Activated T-cell treated with anti-CD3 and anti-CD28 coated beads, Interleukin-2, amount 50 U/mL, for 4 hours (primary cell): ENCODE data around the gene GSTA2. TPM values are rescaled to one million over a fixed set of nuclear protein-coding genes. Genes with fewer than 3 reads are reported as not detected.
"Not testable (repeated sequence)": the region's sequence is repeated elsewhere in the genome, so short reads cannot be mapped to it uniquely, and the experiment has no call there.

Source experiments
- ATAC-seq, 2 donors: fragments of 200-7000 bp; cut with Tn5 transposase; one replicate each; pipeline ENCODE4 v1.10.0; 2021
- DNase-seq: peaks from one replicate; pipeline ENCODE4 v3.0.0-alpha.2; 2020
- H3K27me3 Mint-ChIP-seq: one replicate; pipeline ENCODE4 v1.8.0; 2021; ENCODE audit warnings: low read depth, mixed read lengths
- H3K36me3 Mint-ChIP-seq: one replicate; pipeline ENCODE4 v1.8.0; 2022; ENCODE audit warnings: mixed read lengths; ENCODE audit not compliant: insufficient read depth
- H3K4me1 Mint-ChIP-seq: one replicate; pipeline ENCODE4 v1.8.0; 2021; ENCODE audit warnings: low read depth, mixed read lengths
- H3K4me3 Mint-ChIP-seq: one replicate; pipeline ENCODE4 v1.8.0; 2021; ENCODE audit warnings: mild to moderate bottlenecking, moderate library complexity, mixed read lengths
- H3K9me3 Mint-ChIP-seq: one replicate; pipeline ENCODE4 v1.8.0; 2021; ENCODE audit warnings: mixed read lengths
- total RNA-seq, 3 donors: library from RNA; stranded (reverse); gene quantifications; one replicate each; pipeline ENCODE4 v1.2.1, GENCODE V29; 2021

Gene GSTA2
- total RNA-seq, 3 donors from 2014 or later = not detected

- Mint-ChIP-seq H3K9me3 (no peaks in the 10 kb centered on the region), H3K36me3 (no peaks in the 10 kb centered on the region), H3K4me1 (no peaks in the 10 kb centered on the region), H3K4me3 (no peak overlapping the region), H3K27me3 (peaks cover 4% of the 10 kb centered on the region)
- ATAC-seq (no peak), DNase-seq (no peak)
These were observed 37.6 kb downstream of the GSTA2 start for GRCh38 chr6:52725535-52726192.

DNA sequence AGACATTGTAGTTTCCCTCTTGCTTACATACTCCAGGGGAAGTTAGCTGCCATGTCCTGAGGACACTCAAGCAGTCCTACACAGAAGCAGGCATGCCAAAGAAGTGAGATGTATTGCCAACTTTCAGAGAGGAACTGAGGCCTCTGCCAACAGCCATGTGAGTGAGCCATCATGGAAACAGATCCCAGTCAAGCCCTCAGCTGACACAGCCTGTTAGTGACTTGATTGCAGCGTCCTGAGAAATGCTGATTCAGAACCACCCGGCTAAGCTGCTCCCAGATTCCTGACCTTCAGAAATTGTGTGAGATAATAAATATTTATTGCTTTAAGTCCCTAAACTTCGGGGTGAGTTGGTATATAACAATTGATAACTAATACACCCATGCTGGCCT, 38.1 kb downstream of the GSTA2 start:
- no peaks in the 10 kb centered on the region for H3K4me1 Mint-ChIP-seq
- H3K36me3 Mint-ChIP-seq = no peaks in the 10 kb centered on the region
- no peaks in the 10 kb centered on the region for H3K9me3 Mint-ChIP-seq
- no peak for ATAC-seq
- no peak for DNase-seq
- H3K27me3 Mint-ChIP-seq = peaks cover 6% of the 10 kb centered on the region
- H3K4me3 Mint-ChIP-seq = no peak overlapping the region

DNA sequence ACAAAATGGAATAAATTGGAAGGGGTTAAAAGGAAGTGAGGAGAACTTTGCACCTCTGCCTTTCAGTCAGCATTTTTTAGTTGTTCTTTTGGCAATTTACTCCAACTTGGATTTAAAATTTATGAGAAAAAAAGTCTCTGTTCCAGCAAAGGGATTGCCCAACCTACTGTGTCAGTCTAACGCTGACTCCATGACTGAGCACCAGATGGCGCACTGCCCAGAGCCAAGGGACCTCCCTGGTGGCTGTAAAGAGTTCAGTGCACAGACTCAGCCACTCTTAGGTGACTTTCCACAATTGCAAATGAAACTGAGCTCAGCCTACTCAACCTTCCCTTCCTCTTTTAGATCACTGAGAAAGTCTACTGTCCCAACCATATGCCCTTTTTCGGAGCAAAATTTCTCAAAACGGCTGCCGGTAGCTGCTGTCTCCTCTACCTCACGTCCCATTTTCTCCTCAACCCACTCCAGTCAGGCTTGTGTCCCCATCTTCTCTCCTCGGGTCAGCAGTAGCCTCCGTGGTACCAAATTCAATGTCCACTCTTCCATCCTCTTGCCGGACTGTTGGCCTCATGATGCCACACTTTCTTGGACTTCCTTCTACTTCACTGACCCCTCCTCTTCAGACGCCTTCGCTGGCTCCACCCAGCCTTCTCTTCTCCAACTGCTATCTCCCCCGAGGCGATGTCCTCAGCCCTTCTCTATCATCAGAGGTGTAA, 38.7 kb downstream of the GSTA2 start:
- Mint-ChIP-seq H3K27me3 (peaks cover 6% of the 10 kb centered on the region), H3K36me3 (no peaks in the 10 kb centered on the region)
- ATAC-seq = peak; percentile 76 to 93

DNA sequence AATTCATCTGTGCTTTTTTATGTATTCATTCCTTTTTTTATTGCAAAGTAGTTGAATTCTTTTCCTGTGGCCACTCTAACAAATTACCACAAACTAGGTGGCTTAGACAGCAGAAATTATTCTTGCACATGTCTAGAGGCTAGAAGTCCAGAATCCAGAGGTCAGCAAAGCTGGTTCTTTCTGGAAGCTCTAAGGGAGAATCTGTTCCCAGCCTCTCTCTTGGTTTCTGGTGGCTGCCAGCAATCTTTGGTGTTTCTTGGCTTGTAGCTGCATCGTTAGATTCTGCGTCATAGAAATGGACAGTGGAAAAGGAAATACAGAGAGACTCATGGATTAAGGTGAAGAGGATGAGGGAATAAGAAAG, 39.3 kb downstream of the GSTA2 start:
- Mint-ChIP-seq H3K4me1 (no peaks in the 10 kb centered on the region), H3K36me3 (no peaks in the 10 kb centered on the region)

More for the DNA sequence above, 38.7 kb downstream of the GSTA2 start:
- H3K9me3 Mint-ChIP-seq = no peaks in the 10 kb centered on the region
- peak; percentile 27 for DNase-seq
- no peak overlapping the region for H3K4me3 Mint-ChIP-seq
- H3K4me1 Mint-ChIP-seq = no peaks in the 10 kb centered on the region

DNA sequence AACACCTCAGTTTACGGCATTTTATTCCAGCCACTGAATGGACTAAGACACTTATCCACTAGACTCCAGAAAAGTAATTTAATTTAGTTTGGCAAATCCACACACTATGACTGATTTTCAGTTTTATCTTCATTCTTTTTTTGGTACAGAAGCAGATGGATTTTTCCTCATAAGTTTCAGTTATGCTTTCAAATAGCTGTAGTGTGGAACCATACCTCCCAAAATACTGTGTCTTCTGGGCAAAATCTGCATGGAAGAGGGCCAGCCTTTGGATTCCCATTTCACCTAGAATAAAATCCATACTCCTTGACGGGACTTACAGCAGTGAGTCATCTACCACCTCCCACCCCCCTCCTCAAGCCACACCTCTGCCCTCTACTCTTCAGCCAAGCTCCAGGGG, 43.0 kb downstream of the GSTA2 start:
- no peaks in the 10 kb centered on the region for H3K36me3 Mint-ChIP-seq
- ATAC-seq (no peak), DNase-seq (no peak)
- peaks cover 4% of the 10 kb centered on the region for H3K27me3 Mint-ChIP-seq
- H3K4me1 Mint-ChIP-seq = no peaks in the 10 kb centered on the region
- no peak overlapping the region for H3K4me3 Mint-ChIP-seq
- H3K9me3 Mint-ChIP-seq = no peaks in the 10 kb centered on the region

More for the DNA sequence above, 39.3 kb downstream of the GSTA2 start:
- ATAC-seq (no peak), DNase-seq (no peak)
- H3K4me3 Mint-ChIP-seq = no peak overlapping the region
- H3K27me3 Mint-ChIP-seq = peaks cover 6% of the 10 kb centered on the region
- no peaks in the 10 kb centered on the region for H3K9me3 Mint-ChIP-seq

GRCh38 chr6:52718550-52718949, 44.7 kb downstream of the GSTA2 start:
- Mint-ChIP-seq H3K27me3 (peaks cover 4% of the 10 kb centered on the region), H3K36me3 (no peaks in the 10 kb centered on the region), H3K4me3 (no peak overlapping the region), H3K4me1 (no peaks in the 10 kb centered on the region), H3K9me3 (no peaks in the 10 kb centered on the region)
- ATAC-seq = no peak
- DNase-seq = no peak

DNA sequence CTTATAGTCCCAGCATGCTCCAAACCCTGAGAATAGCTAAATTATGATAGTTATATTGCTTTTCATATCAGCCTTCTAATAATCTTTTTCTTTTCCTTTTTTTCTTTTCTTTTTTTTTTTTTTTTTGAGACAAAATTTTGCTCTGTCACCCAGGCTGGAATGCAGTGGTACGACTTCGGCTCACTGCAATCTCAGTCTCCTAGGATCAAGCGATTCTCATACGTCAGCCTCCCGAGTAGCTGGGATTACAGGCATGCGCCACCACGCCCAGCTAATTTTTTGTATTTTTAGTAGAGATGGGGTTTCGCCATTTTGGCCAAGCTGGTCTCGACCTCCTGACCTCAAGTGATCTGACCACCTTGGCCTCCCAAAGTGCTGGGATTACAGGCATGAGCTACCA, 48.5 kb downstream of the GSTA2 start:
- H3K4me1 Mint-ChIP-seq, H3K27me3 Mint-ChIP-seq, ATAC-seq, H3K36me3 Mint-ChIP-seq, H3K9me3 Mint-ChIP-seq, H3K4me3 Mint-ChIP-seq, DNase-seq: not testable (repeated sequence)

- ATAC-seq (no peak), DNase-seq (no peak)
- Mint-ChIP-seq H3K36me3 (no peaks in the 10 kb centered on the region), H3K4me1 (no peaks in the 10 kb centered on the region), H3K27me3 (no peaks in the 10 kb centered on the region), H3K9me3 (peaks cover 3% of the 10 kb centered on the region), H3K4me3 (no peak overlapping the region)
These were observed 51.1 kb downstream of the GSTA2 start for GRCh38 chr6:52712136-52712535.

- Mint-ChIP-seq H3K27me3 (peaks cover 2% of the 10 kb centered on the region), H3K9me3 (peaks cover 3% of the 10 kb centered on the region), H3K4me1 (no peaks in the 10 kb centered on the region), H3K36me3 (no peaks in the 10 kb centered on the region), H3K4me3 (no peak overlapping the region)
- no peak for DNase-seq
- ATAC-seq = no peak
These were observed 55.2 kb downstream of the GSTA2 start for GRCh38 chr6:52707963-52708680.

GRCh38 chr6:52706001-52706400, 57.3 kb downstream of the GSTA2 start:
- no peak for ATAC-seq
- no peak overlapping the region for H3K4me3 Mint-ChIP-seq
- peaks cover 5% of the 10 kb centered on the region for H3K27me3 Mint-ChIP-seq

DNA sequence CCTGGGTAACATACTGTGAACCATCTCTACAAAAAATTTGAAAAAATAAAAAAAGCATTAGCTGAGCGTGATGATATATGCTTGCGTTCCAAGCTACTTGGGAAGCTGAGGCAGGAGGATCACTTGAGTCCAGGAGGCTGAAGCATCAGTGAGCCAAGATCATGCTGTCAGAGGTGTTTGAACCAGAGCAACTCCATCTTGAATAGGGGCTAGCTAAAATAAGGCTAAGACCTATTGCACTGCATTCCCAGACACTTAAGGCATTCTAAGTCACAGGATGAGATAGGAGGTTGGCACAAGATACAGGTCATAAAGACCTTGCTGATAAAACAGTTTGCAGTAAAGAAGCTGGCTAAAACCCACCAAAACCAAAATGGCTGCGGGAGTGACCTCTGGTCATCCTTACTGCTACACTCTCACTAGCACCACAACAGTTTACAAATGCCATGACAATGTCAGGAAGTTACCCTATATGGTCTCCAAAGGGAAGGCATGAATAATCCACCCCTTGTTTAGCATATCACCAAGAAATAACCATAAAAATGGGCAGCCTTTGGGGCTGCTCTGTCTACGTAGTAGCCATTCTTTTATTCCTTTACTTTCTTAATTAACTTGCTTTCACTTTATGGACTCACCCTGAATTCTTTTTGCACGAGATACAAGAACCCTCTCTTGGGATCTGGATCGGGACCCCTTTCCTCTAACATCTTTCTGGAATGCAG, 58.3 kb downstream of the GSTA2 start:
- not testable (repeated sequence) for H3K9me3 Mint-ChIP-seq, H3K4me3 Mint-ChIP-seq, H3K27me3 Mint-ChIP-seq, DNase-seq, H3K36me3 Mint-ChIP-seq, ATAC-seq, H3K4me1 Mint-ChIP-seq

More at GRCh38 chr6:52706001-52706400, 57.3 kb downstream of the GSTA2 start:
- Mint-ChIP-seq H3K9me3 (peaks cover 3% of the 10 kb centered on the region), H3K36me3 (no peaks in the 10 kb centered on the region), H3K4me1 (no peaks in the 10 kb centered on the region)
- DNase-seq = no peak

- peaks cover 3% of the 10 kb centered on the region for H3K9me3 Mint-ChIP-seq
- H3K36me3 Mint-ChIP-seq = no peaks in the 10 kb centered on the region
- no peaks in the 10 kb centered on the region for H3K4me1 Mint-ChIP-seq
- DNase-seq = no peak
- no peak for ATAC-seq
- no peak overlapping the region for H3K4me3 Mint-ChIP-seq
- peaks cover 8% of the 10 kb centered on the region for H3K27me3 Mint-ChIP-seq
These were observed 59.2 kb downstream of the GSTA2 start for GRCh38 chr6:52704060-52704459.
